Suprapubic skin (tissue), 3 donors: ENCODE measurements around the gene STEAP1B.

Experiments
- CTCF ChIP-seq, 2 donors: fragments of 200-600 bp in 1 of 2; fragments of 450-650 bp in 1 of 2; sonication (generic) in 1 of 2; IDR thresholded peaks; one replicate each; pipeline ENCODE4 v1.5.1; 2016 to 2019; ENCODE audit warnings: antibody characterized with exemption in 2 of 2, mild to moderate bottlenecking in 1 of 2, moderate library complexity in 1 of 2
- POLR2AphosphoS5 ChIP-seq, 3 donors: sonication (generic); formaldehyde crosslinking; IDR thresholded peaks; one replicate each; pipeline ENCODE4 v1.6.1; 2017; ENCODE audit warnings: antibody characterized with exemption in 3 of 3

- TF ChIP-seq POLR2AphosphoS5 (IDR thresholded peaks at IDR 0.05) = no peak
- TF ChIP-seq CTCF (IDR thresholded peaks at IDR 0.05) = no peak
These were observed 19.4 kb downstream of the STEAP1B start for GRCh38 chr7:22480523-22481075.
